ENCODE results near the gene CCL20. TPM values are rescaled to one million over a fixed set of nuclear protein-coding genes. Genes with fewer than 3 reads are reported as not detected.

The CCL20 gene
- total RNA-seq, 2 donors from 2014 or later = 11.5 to 43.5 TPM

DNA sequence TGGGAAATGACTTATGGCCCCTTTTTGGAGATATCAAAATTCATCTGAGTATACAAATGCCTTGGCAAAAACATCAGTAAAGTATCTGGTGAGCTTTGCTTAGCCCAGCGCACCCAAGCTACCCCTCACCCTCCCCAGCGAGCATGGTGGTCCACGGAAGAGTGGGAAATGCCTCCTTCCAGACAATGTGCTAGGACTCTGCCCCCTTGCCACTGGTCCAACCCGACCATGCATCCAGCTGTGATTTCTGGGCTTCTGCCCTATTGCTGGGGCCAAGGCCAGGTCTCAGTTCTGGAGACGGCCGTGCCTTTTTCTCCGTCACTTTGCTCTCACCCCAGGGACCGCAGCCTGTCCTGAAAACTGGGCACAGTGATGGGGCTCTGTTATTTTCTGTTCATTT is 31.8 kb upstream of the CCL20 start:
- no peaks in the 10 kb centered on the region for H3K9me3 ChIP-seq
- intact Hi-C loops (cut with DNase I) = no loop called here
- H3K9ac ChIP-seq (ENCODE audit: low read depth in 2 of 2, low read length in 2 of 2) = peak overlapping the region in 1 of 2 donors; percentile 13
- TF ChIP-seq, protein P1, sequence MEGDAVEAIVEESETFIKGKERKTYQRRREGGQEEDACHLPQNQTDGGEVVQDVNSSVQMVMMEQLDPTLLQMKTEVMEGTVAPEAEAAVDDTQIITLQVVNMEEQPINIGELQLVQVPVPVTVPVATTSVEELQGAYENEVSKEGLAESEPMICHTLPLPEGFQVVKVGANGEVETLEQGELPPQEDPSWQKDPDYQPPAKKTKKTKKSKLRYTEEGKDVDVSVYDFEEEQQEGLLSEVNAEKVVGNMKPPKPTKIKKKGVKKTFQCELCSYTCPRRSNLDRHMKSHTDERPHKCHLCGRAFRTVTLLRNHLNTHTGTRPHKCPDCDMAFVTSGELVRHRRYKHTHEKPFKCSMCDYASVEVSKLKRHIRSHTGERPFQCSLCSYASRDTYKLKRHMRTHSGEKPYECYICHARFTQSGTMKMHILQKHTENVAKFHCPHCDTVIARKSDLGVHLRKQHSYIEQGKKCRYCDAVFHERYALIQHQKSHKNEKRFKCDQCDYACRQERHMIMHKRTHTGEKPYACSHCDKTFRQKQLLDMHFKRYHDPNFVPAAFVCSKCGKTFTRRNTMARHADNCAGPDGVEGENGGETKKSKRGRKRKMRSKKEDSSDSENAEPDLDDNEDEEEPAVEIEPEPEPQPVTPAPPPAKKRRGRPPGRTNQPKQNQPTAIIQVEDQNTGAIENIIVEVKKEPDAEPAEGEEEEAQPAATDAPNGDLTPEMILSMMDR (IDR thresholded peaks at IDR 0.05) = no peak
- no peaks in the 10 kb centered on the region for H3K27me3 ChIP-seq
- no peaks in the 10 kb centered on the region for H3K4me1 ChIP-seq
- H3K27ac ChIP-seq = peak overlapping the region; percentile 64
- H3K4me3 ChIP-seq = no peak overlapping the region
- no peak for DNase-seq
- H3K36me3 ChIP-seq = no peaks in the 10 kb centered on the region

DNA sequence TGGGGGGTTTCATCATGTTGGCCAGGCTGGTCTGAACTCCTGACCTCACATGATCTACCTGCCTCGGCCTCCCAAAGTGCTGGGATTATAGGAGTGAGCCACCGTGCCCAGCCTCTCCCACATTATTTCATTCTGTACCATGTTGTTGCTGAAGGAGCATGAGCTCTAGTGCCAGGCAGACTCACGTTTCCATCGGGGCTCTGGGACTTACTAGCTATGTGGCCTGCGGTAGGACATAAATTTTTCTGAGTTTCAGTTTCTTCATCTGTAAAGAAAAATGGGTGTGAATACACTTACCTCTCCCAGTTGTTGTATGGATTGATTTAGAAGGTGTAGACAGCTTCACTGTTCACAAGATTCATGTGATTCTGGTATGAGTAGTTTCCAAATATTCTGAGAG is 30.8 kb upstream of the CCL20 start:
- H3K36me3 ChIP-seq = no peaks in the 10 kb centered on the region
- H3K4me3 ChIP-seq = no peak overlapping the region
- H3K27me3 ChIP-seq = no peaks in the 10 kb centered on the region
- H3K27ac ChIP-seq = peak overlapping the region; percentile 44
- H3K9ac ChIP-seq (ENCODE audit: low read depth in 2 of 2, low read length in 2 of 2) = no peak overlapping the region
- TF ChIP-seq, protein P1 (IDR thresholded peaks at IDR 0.05) = no peak
- no peak for DNase-seq
- H3K4me1 ChIP-seq = no peaks in the 10 kb centered on the region
- no peaks in the 10 kb centered on the region for H3K9me3 ChIP-seq
- intact Hi-C loops (cut with DNase I) = no loop called here

DNA sequence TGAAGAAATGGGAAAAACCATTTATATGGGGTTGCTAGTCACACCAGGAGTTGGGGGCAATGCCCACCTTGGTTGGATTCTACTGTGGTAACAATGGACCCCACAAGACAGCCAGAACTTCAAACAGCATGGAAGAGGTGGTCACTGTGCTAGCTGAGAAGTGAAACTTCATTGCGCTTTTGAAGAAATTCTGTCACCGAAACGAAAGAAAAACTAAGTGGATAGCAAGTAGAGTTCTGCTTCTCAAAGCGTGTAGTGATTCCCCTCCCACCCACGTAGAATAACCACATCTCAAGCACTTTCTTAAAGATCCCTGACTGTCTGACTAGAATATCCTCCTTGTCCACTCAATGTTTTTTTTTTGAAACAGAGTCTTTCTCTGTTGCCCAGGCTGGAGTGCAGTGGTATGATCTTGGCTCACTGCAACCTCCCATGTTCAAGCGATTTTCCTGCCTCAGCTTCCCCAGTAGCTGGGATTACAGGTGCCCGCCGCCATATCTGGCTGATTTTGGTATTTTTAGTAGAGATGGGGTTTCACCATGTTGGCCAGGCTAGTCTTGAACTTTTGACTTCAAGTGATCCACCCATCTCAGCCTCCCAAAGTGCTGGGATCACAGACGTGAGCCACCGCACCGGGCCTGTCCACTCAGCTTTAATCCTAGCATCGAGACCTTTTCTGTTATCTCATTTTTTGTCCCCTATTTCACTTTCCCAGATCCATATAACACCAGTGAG is 30.1 kb upstream of the CCL20 start:
- intact Hi-C loops (cut with DNase I) = no loop called here
- DNase-seq = no peak
- TF ChIP-seq, protein P1 (IDR thresholded peaks at IDR 0.05) = no peak
- Histone ChIP-seq H3K9ac (ENCODE audit: low read depth in 2 of 2, low read length in 2 of 2) (no peak overlapping the region), H3K4me1 (no peaks in the 10 kb centered on the region), H3K27ac (peak overlapping the region; percentile 44), H3K27me3 (no peaks in the 10 kb centered on the region), H3K9me3 (no peaks in the 10 kb centered on the region), H3K36me3 (no peaks in the 10 kb centered on the region), H3K4me3 (no peak overlapping the region)

DNA sequence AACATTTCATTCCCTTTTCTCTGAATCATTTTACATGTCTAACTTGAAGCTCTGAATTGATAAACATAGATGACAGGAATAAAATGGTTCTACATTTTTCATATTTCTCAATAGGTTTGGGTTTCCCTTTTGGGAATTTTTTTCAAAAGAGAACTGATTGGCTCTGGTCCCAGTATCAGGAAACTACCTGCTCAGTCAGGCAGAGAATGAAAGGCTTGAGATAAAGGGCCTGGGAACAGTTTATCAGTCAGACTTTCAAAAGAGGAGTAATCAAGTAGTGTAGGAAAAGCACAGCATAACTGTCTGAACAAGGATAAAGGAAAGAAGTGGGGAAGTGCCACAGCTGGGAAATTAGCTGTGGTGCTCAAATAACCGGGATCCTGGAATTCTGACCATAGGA is 28.3 kb upstream of the CCL20 start:
- no peaks in the 10 kb centered on the region for H3K27me3 ChIP-seq
- H3K27ac ChIP-seq = no peak overlapping the region
- no peak overlapping the region for H3K4me3 ChIP-seq
- no peaks in the 10 kb centered on the region for H3K4me1 ChIP-seq
- DNase-seq = no peak
- intact Hi-C loops (cut with DNase I) = no loop called here
- no peak overlapping the region for H3K9ac ChIP-seq (ENCODE audit: low read depth in 2 of 2, low read length in 2 of 2)
- TF ChIP-seq, protein P1 (IDR thresholded peaks at IDR 0.05) = no peak
- H3K36me3 ChIP-seq = no peaks in the 10 kb centered on the region
- no peaks in the 10 kb centered on the region for H3K9me3 ChIP-seq

DNA sequence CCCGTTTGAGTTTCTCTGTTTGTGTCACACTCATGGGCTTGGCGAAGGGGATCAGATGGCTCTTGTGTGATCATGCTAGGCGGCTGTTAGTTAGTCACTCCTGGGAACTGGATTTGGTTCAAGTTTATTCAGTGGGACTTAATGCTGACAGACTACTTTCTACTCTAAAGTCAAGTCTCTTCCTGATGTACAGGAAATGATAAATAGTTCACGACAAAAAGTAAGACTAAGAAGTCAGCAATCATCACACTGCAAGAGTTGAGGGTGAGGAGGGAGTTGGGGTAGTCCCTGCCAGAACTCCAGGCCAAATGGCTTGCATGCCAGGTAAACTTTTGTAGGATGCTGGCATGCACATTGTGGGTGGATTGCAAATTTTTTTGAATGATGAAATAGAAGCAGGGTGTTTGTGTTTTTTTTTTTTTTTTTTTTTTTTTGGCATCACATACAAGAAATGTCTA is 25.1 kb upstream of the CCL20 start:
- no peak for DNase-seq
- no peak overlapping the region for H3K27ac ChIP-seq
- no peaks in the 10 kb centered on the region for H3K4me1 ChIP-seq
- no peak overlapping the region for H3K4me3 ChIP-seq
- no peaks in the 10 kb centered on the region for H3K27me3 ChIP-seq
- H3K9ac ChIP-seq (ENCODE audit: low read depth in 2 of 2, low read length in 2 of 2) = no peak overlapping the region
- H3K36me3 ChIP-seq = no peaks in the 10 kb centered on the region
- H3K9me3 ChIP-seq = no peaks in the 10 kb centered on the region
- intact Hi-C loops (cut with DNase I) = no loop called here
- TF ChIP-seq, protein P1 (IDR thresholded peaks at IDR 0.05) = no peak

All from colonic mucosa (tissue), 4 donors.